ENCODE results near the gene ENTREP1.
"Not testable (repeated sequence)": the region's sequence is repeated elsewhere in the genome, so short reads cannot be mapped to it uniquely, and the experiment has no call there.

ENTREP1 gene

DNA sequence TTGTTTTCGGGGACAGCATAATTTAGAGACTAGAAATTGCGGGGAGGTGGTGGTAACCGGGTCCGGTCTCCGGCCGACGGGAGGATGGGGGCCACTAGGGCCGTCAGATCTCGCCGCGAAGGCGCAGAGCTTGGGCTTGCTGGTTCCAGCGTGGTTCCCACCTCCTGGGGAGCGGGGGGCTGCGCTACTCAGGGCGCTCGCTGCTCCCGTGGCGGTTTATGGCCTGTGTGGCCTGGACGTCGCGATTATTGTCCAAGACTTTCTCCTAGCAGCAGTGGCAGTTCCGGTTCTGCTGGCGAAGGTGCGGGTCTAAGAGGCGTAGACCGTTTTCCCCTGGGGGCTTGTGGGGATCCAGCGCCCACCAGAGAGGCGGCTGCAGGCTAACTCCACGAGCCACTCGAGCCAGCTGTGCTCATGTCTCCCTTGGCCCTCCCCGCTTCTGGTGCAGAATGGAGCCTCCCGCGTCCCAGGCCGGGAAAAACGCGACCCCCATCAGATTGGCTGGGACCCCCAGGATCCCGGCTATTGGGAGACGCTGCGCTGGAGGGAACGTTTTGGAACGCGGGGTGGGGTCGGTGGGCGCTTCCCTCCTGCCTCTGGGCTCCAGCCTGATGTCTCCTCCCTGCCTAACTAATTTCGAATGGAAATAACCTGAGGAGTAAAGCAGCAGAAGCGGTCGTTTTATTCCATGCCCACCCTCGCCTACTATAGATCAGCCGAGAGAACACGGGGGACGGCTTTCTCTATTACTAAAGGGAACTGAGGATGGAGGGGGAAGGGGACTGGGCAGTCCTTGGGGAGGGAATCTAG is 87.1 kb downstream of the ENTREP1 start:
- DNase-seq = no peak

GRCh38 chr9:69412741-69413150 is 87.7 kb downstream of the ENTREP1 start:
- no peak for DNase-seq

DNA sequence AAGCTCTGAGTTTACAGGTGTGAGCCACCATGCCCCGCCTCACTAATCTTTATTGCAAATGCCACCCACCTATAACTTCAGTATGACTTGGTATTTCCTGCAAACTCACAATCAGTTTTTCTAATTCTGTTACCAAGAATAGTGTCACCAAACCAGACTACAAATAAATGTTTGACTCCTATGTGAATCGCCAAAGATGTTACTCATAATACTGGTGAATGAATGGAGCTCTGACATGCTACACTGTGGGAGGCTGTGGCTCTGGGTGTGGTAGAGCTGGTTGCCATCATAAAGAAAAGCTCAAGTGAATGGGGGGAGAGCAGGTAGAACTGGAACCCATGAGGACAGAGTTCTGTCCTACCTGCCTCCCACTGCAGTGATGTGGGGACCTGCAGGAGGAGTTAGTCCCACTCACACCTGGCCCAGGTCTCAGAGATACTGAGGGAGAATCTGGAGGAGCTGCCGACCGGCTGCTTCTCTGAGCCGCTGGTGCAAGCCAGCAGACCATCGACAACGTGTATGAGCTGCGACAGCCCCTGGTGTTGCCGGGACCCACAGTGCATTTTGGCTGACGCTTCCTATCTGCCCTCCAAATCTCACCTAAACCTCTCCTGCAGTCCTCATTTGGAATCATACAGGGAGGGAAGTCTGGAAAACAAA is 95.7 kb downstream of the ENTREP1 start:
- DNase-seq = no peak

- DNase-seq = peak; percentile 4 to 11
Measured at GRCh38 chr9:69421908-69422801, 97.1 kb downstream of the ENTREP1 start.

DNA sequence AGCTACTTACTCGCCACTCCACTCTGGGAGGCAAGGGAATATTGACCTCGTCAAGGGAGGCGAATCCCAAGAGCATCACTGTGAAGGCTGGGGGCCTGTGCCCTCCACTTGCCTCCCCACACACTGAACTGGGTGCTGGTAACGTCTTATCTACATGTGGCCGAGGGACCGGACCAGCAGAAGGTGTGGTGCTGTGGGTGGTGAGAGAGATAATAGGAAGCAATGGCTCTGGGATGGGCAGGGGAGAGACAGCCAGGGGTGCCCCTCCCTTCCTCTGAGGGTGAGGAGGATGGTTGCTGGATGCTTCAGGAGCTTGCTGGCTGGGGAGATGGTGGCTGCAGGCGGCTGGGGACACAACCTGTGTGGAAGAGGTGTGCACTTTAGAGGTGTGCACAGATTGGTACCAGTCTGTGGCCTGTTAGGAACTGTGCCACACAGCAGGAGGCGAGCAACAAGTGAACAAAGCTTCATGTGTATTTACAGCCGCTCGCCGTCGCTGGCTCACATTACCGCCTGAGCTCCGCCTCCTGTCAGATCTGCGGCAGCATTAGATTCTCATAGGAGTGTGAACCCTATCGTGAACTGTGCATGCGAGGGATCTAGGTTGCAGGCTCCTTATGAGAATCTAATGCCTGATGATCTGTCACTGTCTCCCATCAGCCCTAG is 100.3 kb downstream of the ENTREP1 start:
- DNase-seq = no peak

- DNase-seq = no peak
Measured at GRCh38 chr9:69427286-69427685, 102.3 kb downstream of the ENTREP1 start.

DNA sequence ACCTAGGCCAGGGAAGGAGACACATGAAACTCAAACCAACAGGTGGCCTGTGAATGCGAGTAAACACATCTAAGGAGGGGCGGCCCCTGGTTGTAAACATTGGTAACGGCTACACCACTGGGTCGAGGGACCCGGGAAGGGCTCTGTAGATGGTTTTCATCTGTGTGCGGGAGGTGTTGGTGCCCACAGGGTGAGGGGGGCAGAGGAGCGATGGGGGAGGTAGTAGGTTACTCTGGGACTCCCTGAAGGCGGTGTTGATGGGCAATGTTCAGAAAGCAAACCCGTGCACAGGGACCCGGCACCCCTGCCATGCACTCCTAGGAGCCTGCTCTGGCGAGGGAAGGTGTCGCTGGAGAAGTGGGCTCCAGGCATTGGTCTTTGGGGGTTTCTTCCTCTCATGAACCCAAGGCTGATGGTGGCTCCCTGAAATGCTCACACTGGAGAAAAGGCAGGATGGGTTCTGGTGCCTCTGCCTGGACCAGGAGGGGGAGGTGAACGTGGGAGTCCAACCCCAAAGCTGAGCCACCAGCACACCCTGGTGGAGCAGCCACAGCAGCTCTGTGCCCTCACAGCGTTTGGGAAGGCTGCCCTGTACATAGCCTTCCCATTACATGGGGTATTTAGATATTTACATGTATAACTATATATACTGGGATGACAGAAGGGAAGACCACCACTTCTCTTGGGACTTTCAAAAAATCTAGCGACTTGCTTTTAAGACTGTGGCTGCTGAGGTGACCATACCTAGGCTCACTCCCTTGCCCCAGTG is 103.2 kb downstream of the ENTREP1 start:
- no peak for DNase-seq

- no peak for DNase-seq
Measured at GRCh38 chr9:69429281-69429680, 104.3 kb downstream of the ENTREP1 start.

DNA sequence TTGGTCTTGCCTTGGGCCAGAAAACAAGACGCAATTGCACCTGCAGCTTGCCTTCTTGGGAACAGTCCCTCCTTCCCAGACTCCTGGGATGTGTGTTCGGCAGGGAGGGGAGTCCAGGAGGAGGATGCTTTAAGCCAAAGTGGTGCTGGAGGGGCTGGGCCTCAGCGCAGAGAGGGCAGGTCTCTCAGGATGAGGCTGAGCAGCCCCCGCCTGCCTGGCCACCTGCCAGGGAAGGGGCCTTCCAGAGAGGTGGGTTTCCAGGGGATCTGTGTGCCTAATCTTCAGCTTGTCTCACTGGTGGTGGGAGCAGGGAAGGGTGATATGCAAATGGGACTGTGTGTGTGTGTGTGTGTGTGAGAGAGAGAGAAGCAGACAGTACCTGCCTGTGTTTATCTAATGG is 105.2 kb downstream of the ENTREP1 start:
- no peak for DNase-seq

DNA sequence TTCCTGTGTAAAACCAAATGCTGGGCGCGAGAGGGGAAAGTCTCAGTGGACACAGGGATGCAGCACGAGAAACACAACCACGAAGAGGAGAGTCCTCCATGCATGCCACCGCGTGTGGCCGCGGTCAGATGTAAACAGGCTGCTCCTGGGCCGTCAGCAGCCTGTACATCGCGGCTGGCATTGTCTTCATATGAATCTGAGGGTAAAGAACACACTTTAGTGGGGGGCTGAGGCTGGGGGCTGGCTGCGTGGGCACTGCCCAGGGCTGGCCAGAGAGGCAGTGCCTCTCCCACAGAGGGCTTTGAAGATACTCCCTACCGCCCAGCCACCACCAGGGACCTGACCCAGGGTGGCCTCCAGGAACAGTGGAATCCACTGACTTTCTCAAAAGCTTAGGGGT is 106.2 kb downstream of the ENTREP1 start:
- DNase-seq = no peak

GRCh38 chr9:69431777-69432176 is 106.8 kb downstream of the ENTREP1 start:
- DNase-seq = no peak

DNA sequence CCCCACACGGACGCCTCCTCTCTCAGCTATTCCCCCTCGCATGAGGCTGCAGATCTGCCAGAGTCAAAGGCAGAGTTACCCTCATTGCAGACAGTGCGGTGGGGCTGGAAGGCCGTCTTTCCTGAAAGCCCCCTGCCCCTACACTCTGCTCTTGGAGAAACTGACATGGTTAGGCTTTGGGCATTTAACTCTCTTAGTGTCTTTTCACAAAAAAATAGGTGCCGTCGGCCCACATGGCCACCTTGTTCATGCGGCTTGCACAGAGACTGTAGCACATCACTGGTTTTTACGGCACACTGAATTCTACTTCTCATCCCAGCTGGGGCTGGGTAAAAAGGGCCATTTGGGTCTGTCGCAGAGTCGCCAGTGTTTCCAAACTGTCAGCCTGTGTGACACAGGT is 107.6 kb downstream of the ENTREP1 start:
- no peak for DNase-seq

DNA sequence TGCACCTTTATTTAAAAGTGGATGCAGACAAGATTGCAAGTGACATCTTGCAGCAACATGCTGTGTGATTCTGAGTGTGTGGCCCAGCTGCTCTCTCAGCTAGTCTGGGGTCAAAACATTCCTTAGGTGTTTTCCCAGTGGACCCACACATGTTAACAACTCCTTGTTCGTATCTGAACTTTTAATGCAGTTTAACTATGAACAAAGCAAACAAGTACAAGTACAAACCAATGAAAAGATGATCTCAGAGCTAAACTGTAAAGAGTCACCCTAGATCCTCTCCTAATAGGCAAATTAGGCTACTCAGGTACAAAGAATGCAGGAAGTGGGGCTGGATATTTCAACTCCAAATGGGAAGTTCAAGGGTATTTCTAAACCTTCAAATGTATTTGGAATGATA is 108.4 kb downstream of the ENTREP1 start:
- DNase-seq = no peak

DNA sequence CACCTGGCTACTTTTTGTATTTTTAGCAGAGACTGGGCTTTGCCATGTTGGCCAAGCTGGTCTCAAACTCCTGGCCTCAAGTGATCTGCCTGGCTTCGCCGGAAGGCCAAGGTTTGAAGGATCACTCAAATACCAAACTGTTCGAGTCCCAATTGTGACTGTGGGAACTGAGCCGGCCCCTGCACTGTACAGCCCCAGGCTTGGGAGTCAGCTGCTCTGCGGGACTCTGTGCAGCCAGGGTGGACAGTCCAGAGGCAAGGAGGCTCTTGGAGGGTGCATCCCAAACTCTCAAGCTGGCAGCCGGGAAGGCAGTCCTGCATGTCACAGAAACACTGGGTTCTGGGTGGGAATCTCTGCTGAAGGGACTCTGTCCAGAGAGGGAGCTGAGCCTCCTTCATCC is 109.0 kb downstream of the ENTREP1 start:
- no peak for DNase-seq

DNA sequence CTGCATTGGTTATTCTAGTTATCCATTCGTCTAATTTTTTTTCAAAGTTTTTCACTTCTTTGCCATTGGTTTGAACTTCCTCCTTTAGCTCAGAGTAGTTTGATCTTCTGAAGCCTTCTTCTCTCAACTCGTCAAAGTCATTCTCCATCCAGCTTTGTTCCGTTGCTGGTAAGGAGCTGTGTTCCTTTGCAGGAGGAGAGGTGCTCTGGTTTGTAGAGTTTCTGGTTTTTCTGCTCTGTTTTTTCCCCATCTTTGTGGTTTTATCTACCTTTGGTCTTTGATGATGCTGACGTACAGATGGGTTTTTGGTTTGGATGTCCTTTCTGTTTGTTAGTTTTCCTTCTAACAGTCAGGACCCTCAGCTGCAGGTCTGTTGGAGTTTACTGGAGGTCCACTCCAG is 114.6 kb downstream of the ENTREP1 start:
- not testable (repeated sequence) for DNase-seq

GRCh38 chr9:69440254-69440955 is 115.4 kb downstream of the ENTREP1 start:
- DNase-seq = not testable (repeated sequence)

Data from stimulated activated CD4-positive, alpha-beta T cell treated with anti-CD3 and anti-CD28 coated beads, Interleukin-4, amount 100 ng/mL, for 4 hours (primary cell).